ENCODE measurements around the gene F10. TPM values are rescaled to one million over a fixed set of nuclear protein-coding genes. Genes with fewer than 3 reads are reported as not detected.

Gene F10
- total and polyA plus RNA-seq, 2 of the 13 experiments (the other 11 are each of a cell fraction or from before 2014, with no cell fraction given), result 58.4 to 237 TPM

DNA sequence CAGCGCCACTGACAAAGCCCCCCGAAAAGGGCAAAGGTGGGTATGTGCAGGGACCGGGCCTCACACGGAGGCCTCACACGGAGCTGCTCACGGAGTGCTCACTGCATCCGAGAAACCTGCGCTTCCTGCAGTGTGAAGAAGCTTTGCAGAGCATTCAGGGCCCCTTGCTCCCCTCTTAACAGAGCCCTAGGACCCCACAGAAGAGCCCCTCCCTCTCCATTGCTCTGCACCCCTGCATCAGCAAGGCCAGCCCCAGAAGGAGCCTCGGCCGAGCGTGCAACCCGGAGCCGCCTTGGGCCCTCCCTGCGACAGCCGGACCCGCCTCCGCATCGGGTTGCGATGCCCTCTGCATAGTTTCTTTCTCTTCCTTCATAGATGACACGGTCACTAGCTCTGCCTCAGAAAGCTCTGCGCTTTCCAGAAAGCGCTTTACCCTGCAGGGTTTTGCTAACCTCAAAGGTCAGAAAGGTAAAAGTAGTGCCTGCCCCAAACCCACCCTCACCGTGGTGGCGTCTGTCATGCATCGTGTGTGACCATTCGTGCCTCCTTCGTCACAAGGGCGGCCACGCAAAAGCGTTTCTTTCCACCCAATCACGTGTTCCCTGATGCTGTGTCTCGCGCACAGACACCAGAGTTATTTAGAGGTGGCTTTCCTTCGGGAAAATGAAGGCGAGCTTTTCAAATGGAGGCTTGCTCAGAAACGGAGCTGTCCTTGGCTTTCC lies 32.7 kb upstream of the F10 start:
- ATAC-seq (no peak), FAIRE-seq (no peak), DNase-seq (ENCODE audit: low spot score) (no peak)
- no TSS peak for BruUV-seq (replicated peaks)
- H3K4me2 ChIP-seq (ENCODE audit: low read depth, low read length), result no peak overlapping the region
- POLR2A ChIA-PET, result no interaction called here
- no peak overlapping the region for H2AFZ ChIP-seq (ENCODE audit: low read length)
- no peak overlapping the region for H3K4me3 ChIP-seq (replicated peaks in 1 of 3; ENCODE audit: insufficient read depth in 1 of 3, low read depth in 2 of 3, low read length in 3 of 3)
- no peaks in the 10 kb centered on the region for H4K20me1 ChIP-seq (ENCODE audit: insufficient read depth, low read length)
- H3K27me3 ChIP-seq (ENCODE audit: control insufficient read depth in 1 of 2, insufficient read depth in 2 of 2, low read length in 2 of 2), result no peaks in the 10 kb centered on the region
- H3K27ac ChIP-seq (ENCODE audit: extremely low read length, insufficient read depth, low read length), result no peak overlapping the region
- H3K36me3 ChIP-seq (replicated peaks in 1 of 2; ENCODE audit: control insufficient read depth in 1 of 2, insufficient read depth in 2 of 2, low read length in 2 of 2), result peaks cover 7 to 30% of the 10 kb centered on the region in 2 experiments; a peak in 4 of 5 replicates
- no peaks in the 10 kb centered on the region for H3K4me1 ChIP-seq (ENCODE audit: insufficient read depth, low read length)
- in situ Hi-C loops (cut with HindIII; ENCODE audit: extremely low pct_ligation_motif_present, low pct_unique_long_range_greater_than_20kb) (no loop called here), intact Hi-C loops (cut with micrococcal nuclease; ENCODE audit: unreplicated experiment) (no loop called here)
- TF ChIP-seq ZBTB43 (CRISPR knock-in tag; conservative IDR thresholded peaks at IDR 0.05) (no peak), CREB1 (IDR thresholded peaks at IDR 0.05) (no peak), CREB1 (CRISPR knock-in tag; IDR thresholded peaks at IDR 0.05) (no peak), POLR2AphosphoS5 (IDR thresholded peaks at IDR 0.05; ENCODE audit: low read depth, low read length) (no peak), SIX4 (CRISPR knock-in tag; IDR thresholded peaks at IDR 0.05) (no peak), ZNF329 (CRISPR knock-in tag; IDR thresholded peaks at IDR 0.05; ENCODE audit: low read depth) (no peak), NFAT5 (CRISPR knock-in tag; IDR thresholded peaks at IDR 0.05) (no peak), MXI1 (IDR thresholded peaks at IDR 0.05; ENCODE audit: borderline replicate concordance, low read depth, low read length) (no peak), ZMAT3 (CRISPR knock-in tag; conservative IDR thresholded peaks at IDR 0.05) (no peak), E2F1 (CRISPR knock-in tag; IDR thresholded peaks at IDR 0.05) (no peak), ZNF878 (CRISPR knock-in tag; IDR thresholded peaks at IDR 0.05) (no peak), ZC3H4 (CRISPR knock-in tag; IDR thresholded peaks at IDR 0.05; ENCODE audit: borderline replicate concordance) (no peak), CREB3 (CRISPR knock-in tag; IDR thresholded peaks at IDR 0.05) (no peak)
- TF ChIP-seq, protein P1, sequence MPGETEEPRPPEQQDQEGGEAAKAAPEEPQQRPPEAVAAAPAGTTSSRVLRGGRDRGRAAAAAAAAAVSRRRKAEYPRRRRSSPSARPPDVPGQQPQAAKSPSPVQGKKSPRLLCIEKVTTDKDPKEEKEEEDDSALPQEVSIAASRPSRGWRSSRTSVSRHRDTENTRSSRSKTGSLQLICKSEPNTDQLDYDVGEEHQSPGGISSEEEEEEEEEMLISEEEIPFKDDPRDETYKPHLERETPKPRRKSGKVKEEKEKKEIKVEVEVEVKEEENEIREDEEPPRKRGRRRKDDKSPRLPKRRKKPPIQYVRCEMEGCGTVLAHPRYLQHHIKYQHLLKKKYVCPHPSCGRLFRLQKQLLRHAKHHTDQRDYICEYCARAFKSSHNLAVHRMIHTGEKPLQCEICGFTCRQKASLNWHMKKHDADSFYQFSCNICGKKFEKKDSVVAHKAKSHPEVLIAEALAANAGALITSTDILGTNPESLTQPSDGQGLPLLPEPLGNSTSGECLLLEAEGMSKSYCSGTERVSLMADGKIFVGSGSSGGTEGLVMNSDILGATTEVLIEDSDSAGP (CRISPR knock-in tag; IDR thresholded peaks at IDR 0.05; ENCODE audit: borderline replicate concordance), result no peak
- no peaks in the 10 kb centered on the region for H3K79me2 ChIP-seq (ENCODE audit: insufficient read depth, low read length)
- CTCF ChIA-PET (ENCODE audit: low intra/inter-chr PET ratio, low total read pairs), result no interaction called here
- no peaks in the 10 kb centered on the region for H3K9me3 ChIP-seq (ENCODE audit: low read length)
- 94% methylated on average over 36 of the region's 36 CpGs for WGBS (ENCODE audit: low lambda C conversion rate)
- H3K9ac ChIP-seq (ENCODE audit: insufficient read depth, low read depth, low read length), result no peak overlapping the region
